Fibroblast of skin of abdomen (primary cell): ENCODE measurements around the gene CD81.

ENCODE experiments used
- DNase-seq: peaks from one replicate; pipeline ENCODE4 v3.0.0-alpha.2; 2013

Gene CD81

GRCh38 chr11:2422461-2423156, 45.5 kb downstream of the CD81 start:
- DNase-seq = no peak

GRCh38 chr11:2423157-2424025, 46.3 kb downstream of the CD81 start:
- no peak for DNase-seq

- no peak for DNase-seq
Observed at GRCh38 chr11:2424811-2425495, 47.8 kb downstream of the CD81 start.

- no peak for DNase-seq
Observed at GRCh38 chr11:2425506-2425905, 48.4 kb downstream of the CD81 start.

- DNase-seq = no peak
Observed at GRCh38 chr11:2426221-2426620, 49.1 kb downstream of the CD81 start.

- DNase-seq = no peak
Observed at GRCh38 chr11:2426826-2427521, 49.9 kb downstream of the CD81 start.

GRCh38 chr11:2427721-2428321, 50.7 kb downstream of the CD81 start:
- DNase-seq = no peak

GRCh38 chr11:2428322-2428795, 51.2 kb downstream of the CD81 start:
- peak; percentile 12 for DNase-seq

- no peak for DNase-seq
Observed at GRCh38 chr11:2431395-2431794, 54.3 kb downstream of the CD81 start.

GRCh38 chr11:2432171-2432621, 55.1 kb downstream of the CD81 start:
- DNase-seq = no peak

GRCh38 chr11:2432628-2433071, 55.5 kb downstream of the CD81 start:
- DNase-seq = no peak

- no peak for DNase-seq
Observed at GRCh38 chr11:2433106-2433925, 56.2 kb downstream of the CD81 start.

GRCh38 chr11:2434008-2434407, 56.9 kb downstream of the CD81 start:
- no peak for DNase-seq

GRCh38 chr11:2434506-2435255, 57.6 kb downstream of the CD81 start:
- DNase-seq = no peak

- no peak for DNase-seq
Observed at GRCh38 chr11:2435288-2436012, 58.3 kb downstream of the CD81 start.

GRCh38 chr11:2436013-2436520, 59.0 kb downstream of the CD81 start:
- DNase-seq = no peak

GRCh38 chr11:2436521-2437031, 59.5 kb downstream of the CD81 start:
- DNase-seq = no peak

- DNase-seq = no peak
Observed at GRCh38 chr11:2437516-2437915, 60.4 kb downstream of the CD81 start.

- DNase-seq = no peak
Observed at GRCh38 chr11:2439820-2440219, 62.7 kb downstream of the CD81 start.
